Measurements from ENCODE around the gene CNTNAP1. TPM values are rescaled to one million over a fixed set of nuclear protein-coding genes. Genes with fewer than 3 reads are reported as not detected.

The CNTNAP1 gene
- total and polyA plus RNA-seq, 9 of the 15 experiments (the other 6 are each of a cell fraction or from before 2014, with no cell fraction given), result 0.10 to 1.8 (median 0.62) TPM

DNA sequence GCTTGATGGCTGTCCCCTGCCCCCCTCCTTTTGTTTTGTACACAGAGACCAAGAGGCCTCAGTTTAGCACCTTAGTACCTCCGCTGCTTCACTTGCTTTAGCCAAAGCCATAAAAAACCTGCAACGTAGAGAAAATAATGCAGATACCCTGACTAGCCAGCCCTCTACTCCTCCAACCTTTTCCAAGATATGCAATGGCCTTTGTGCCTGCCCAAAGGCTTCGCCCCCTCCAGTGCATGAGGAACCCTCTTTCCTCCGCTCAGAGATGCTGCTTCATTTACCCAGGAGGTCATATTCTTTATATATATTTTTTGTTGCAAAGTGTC, 17.0 kb downstream of the CNTNAP1 start (continued):
- TF ChIP-seq, protein P1, sequence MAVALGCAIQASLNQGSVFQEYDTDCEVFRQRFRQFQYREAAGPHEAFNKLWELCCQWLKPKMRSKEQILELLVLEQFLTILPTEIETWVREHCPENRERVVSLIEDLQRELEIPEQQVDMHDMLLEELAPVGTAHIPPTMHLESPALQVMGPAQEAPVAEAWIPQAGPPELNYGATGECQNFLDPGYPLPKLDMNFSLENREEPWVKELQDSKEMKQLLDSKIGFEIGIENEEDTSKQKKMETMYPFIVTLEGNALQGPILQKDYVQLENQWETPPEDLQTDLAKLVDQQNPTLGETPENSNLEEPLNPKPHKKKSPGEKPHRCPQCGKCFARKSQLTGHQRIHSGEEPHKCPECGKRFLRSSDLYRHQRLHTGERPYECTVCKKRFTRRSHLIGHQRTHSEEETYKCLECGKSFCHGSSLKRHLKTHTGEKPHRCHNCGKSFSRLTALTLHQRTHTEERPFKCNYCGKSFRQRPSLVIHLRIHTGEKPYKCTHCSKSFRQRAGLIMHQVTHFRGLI (CRISPR knock-in tag; IDR thresholded peaks at IDR 0.05), result no peak
- TF ChIP-seq, protein P2, sequence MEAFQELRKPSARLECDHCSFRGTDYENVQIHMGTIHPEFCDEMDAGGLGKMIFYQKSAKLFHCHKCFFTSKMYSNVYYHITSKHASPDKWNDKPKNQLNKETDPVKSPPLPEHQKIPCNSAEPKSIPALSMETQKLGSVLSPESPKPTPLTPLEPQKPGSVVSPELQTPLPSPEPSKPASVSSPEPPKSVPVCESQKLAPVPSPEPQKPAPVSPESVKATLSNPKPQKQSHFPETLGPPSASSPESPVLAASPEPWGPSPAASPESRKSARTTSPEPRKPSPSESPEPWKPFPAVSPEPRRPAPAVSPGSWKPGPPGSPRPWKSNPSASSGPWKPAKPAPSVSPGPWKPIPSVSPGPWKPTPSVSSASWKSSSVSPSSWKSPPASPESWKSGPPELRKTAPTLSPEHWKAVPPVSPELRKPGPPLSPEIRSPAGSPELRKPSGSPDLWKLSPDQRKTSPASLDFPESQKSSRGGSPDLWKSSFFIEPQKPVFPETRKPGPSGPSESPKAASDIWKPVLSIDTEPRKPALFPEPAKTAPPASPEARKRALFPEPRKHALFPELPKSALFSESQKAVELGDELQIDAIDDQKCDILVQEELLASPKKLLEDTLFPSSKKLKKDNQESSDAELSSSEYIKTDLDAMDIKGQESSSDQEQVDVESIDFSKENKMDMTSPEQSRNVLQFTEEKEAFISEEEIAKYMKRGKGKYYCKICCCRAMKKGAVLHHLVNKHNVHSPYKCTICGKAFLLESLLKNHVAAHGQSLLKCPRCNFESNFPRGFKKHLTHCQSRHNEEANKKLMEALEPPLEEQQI (IDR thresholded peaks at IDR 0.05), result no peak
- TF ChIP-seq, protein P3, sequence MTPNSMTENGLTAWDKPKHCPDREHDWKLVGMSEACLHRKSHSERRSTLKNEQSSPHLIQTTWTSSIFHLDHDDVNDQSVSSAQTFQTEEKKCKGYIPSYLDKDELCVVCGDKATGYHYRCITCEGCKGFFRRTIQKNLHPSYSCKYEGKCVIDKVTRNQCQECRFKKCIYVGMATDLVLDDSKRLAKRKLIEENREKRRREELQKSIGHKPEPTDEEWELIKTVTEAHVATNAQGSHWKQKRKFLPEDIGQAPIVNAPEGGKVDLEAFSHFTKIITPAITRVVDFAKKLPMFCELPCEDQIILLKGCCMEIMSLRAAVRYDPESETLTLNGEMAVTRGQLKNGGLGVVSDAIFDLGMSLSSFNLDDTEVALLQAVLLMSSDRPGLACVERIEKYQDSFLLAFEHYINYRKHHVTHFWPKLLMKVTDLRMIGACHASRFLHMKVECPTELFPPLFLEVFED (CRISPR knock-in tag; conservative IDR thresholded peaks at IDR 0.05), result no peak
- TF ChIP-seq TRIM28 (IDR thresholded peaks at IDR 0.05), result no peak
- TF ChIP-seq ZNF76 (CRISPR knock-in tag; IDR thresholded peaks at IDR 0.05; ENCODE audit: borderline replicate concordance), result no peak
- no peak for TF ChIP-seq CBX1 (IDR thresholded peaks at IDR 0.05; ENCODE audit: low read depth)
- TF ChIP-seq, protein P4, sequence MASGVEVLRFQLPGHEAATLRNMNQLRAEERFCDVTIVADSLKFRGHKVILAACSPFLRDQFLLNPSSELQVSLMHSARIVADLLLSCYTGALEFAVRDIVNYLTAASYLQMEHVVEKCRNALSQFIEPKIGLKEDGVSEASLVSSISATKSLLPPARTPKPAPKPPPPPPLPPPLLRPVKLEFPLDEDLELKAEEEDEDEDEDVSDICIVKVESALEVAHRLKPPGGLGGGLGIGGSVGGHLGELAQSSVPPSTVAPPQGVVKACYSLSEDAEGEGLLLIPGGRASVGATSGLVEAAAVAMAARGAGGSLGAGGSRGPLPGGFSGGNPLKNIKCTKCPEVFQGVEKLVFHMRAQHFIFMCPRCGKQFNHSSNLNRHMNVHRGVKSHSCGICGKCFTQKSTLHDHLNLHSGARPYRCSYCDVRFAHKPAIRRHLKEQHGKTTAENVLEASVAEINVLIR (CRISPR knock-in tag; IDR thresholded peaks at IDR 0.05), result no peak
- no peak for TF ChIP-seq ZNF77 (CRISPR knock-in tag; IDR thresholded peaks at IDR 0.05)
- TF ChIP-seq MAFF (IDR thresholded peaks at IDR 0.05; ENCODE audit: low read length), result peak; percentile 1; the same call in 1 of the 2 replicates
- TF ChIP-seq PURB (CRISPR knock-in tag; IDR thresholded peaks at IDR 0.05; ENCODE audit: low read depth), result no peak
- TF ChIP-seq ZC3H11A (IDR thresholded peaks at IDR 0.05; ENCODE audit: low read depth, low read length), result no peak
- TF ChIP-seq GABPA (tag; conservative IDR thresholded peaks at IDR 0.05; ENCODE audit: low read depth), result 0 out of 2 replicates have a peak, but pooled peaks have one; percentile 27
- TF ChIP-seq ZNF274 (IDR thresholded peaks at IDR 0.05; ENCODE audit: borderline replicate concordance, low read depth, low read length), result peak; percentile 12; the same call in 1 of the 2 replicates
- TF ChIP-seq, protein P5, sequence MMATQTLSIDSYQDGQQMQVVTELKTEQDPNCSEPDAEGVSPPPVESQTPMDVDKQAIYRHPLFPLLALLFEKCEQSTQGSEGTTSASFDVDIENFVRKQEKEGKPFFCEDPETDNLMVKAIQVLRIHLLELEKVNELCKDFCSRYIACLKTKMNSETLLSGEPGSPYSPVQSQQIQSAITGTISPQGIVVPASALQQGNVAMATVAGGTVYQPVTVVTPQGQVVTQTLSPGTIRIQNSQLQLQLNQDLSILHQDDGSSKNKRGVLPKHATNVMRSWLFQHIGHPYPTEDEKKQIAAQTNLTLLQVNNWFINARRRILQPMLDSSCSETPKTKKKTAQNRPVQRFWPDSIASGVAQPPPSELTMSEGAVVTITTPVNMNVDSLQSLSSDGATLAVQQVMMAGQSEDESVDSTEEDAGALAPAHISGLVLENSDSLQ (IDR thresholded peaks at IDR 0.05), result peak; percentile 2; the same call in 1 of the 2 replicates
- TF ChIP-seq, protein P6, sequence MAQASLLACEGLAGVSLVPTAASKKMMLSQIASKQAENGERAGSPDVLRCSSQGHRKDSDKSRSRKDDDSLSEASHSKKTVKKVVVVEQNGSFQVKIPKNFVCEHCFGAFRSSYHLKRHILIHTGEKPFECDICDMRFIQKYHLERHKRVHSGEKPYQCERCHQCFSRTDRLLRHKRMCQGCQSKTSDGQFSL (CRISPR knock-in tag; IDR thresholded peaks at IDR 0.05), result no peak; the same call in 1 of the 2 replicates
- TF ChIP-seq, protein P6 (tag; IDR thresholded peaks at IDR 0.05), result no peak
- no peak for TF ChIP-seq TBP (optimal IDR thresholded peaks at IDR 0.05; ENCODE audit: low read depth, low read length)
- no peak for TF ChIP-seq RUNX1 (IDR thresholded peaks at IDR 0.05; ENCODE audit: low read depth)
- TF ChIP-seq ERF (CRISPR knock-in tag; IDR thresholded peaks at IDR 0.05), result no peak
- TF ChIP-seq COPS2 (conservative IDR thresholded peaks at IDR 0.05), result no peak

All from K562 (cell line).